Lung (tissue), 12 donors: Measurements from ENCODE around the gene ONECUT3. TPM values are rescaled to one million over a fixed set of nuclear protein-coding genes. Genes with fewer than 3 reads are reported as not detected.
A peak's percentile ranks its signal among the peaks of the same experiment; 100 is the strongest.

Experiments
- ATAC-seq: fragments of 200-7000 bp; cut with Tn5 transposase; one replicate; pipeline ENCODE4 v1.9.1; 2020; ENCODE audit warnings: moderate number of reproducible peaks; ENCODE audit not compliant: insufficient read depth, low FRiP score
- DNase-seq, 3 donors: peaks; one replicate each; pipeline ENCODE4 v3.0.0-alpha.2; 2013 to 2017
- H3K27ac ChIP-seq, 2 donors: one replicate each; pipeline ENCODE4 v1.5.1; 2013; ENCODE audit warnings: mild to moderate bottlenecking in 2 of 2, moderate library complexity in 2 of 2, control low read depth in 1 of 2, inconsistent platforms in 1 of 2, low read depth in 1 of 2, low read length in 1 of 2
- H3K27me3 ChIP-seq, 3 donors: one replicate each; pipeline ENCODE4 v1.5.1; 2013; ENCODE audit warnings: low read length in 2 of 3; ENCODE audit not compliant: control insufficient read depth in 3 of 3, insufficient read depth in 3 of 3
- H3K36me3 ChIP-seq, 4 donors: one replicate each; pipeline ENCODE4 v1.5.1; 2013; ENCODE audit warnings: low read length in 4 of 4, mild to moderate bottlenecking in 1 of 4, moderate library complexity in 1 of 4; ENCODE audit not compliant: control insufficient read depth in 4 of 4, insufficient read depth in 4 of 4
- H3K4me1 ChIP-seq, 5 donors: one replicate each; pipeline ENCODE4 v1.5.1; 2013; ENCODE audit warnings: low read length in 5 of 5, mild to moderate bottlenecking in 2 of 5, moderate library complexity in 1 of 5; ENCODE audit not compliant: control insufficient read depth in 5 of 5, insufficient read depth in 5 of 5
- H3K4me3 ChIP-seq: one replicate; pipeline ENCODE4 v1.5.1; 2013; ENCODE audit warnings: mild to moderate bottlenecking, control low read depth, moderate library complexity
- H3K9ac ChIP-seq, 2 donors: one replicate each; pipeline ENCODE4 v1.5.1; 2013; ENCODE audit warnings: low read length in 2 of 2, control low read depth in 1 of 2; ENCODE audit not compliant: insufficient read depth in 1 of 2
- H3K9me3 ChIP-seq, 4 donors: one replicate each; pipeline ENCODE4 v1.5.1; 2013; ENCODE audit warnings: low read length in 3 of 4, mild to moderate bottlenecking in 1 of 4, moderate library complexity in 1 of 4; ENCODE audit not compliant: control insufficient read depth in 4 of 4, insufficient read depth in 3 of 4
- WGBS, 2 donors: extraction: QIAGEN DNeasy Blood & Tissue Kit; methylation state at CpG; one replicate each; pipeline ENCODE4 v1.1.7; 2013; 5-methylcytosine and 5-hydroxymethylcytosine counted together
- polyA plus RNA-seq, 2 donors: library from polyadenylated mRNA; stranded (reverse); fragments of 200-250 nt; gene quantifications; one replicate each; pipeline ENCODE4 v1.2.1, GENCODE V29; 2013
- total RNA-seq, 2 donors: library from RNA; depleted of rRNA in 1 of 2; stranded (reverse); fragments of >200 nt in 1 of 2; gene quantifications; one replicate each; pipeline ENCODE4 v1.2.1, GENCODE V29; 2014 to 2021
- TF ChIP-seq, protein P1 (sequence below): IDR thresholded peaks from 2 replicates; pipeline ENCODE4 v1.5.1; 2012; ENCODE audit warnings: mild to moderate bottlenecking; ENCODE audit errors: control extremely low read depth, extremely low read depth
- donor health status: control.
- donor health status: control.
- donor health status: Bipolar disorder and iron deficiency.
- donor health status: healthy.
- donor health status: DM: yes; HTN: yes; CAD: no.

Gene ONECUT3
- total and polyA plus RNA-seq, 4 donors = not detected

DNA sequence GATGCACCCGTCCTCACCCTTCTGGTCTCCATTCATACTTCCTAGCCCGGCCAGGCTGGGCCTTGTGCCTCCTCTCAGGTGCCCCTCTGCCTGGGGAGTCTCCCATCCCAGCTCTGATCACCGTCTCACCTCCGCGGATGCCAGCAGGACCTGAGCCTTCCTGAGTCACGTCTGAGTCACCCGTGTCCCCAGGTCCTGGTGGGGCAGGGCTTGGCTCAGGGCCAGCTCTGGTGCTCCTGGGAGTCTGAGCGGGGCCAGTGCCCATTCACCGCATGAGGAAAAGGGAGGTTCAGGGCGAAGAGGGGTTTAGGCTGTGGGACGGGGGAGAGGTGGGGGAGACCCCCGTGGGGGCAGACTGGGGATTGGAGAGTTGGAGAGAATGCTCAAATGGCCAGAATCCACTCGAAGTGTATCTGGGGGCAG is 58.2 kb downstream of the ONECUT3 start:
- ATAC-seq (no peak), DNase-seq (no peak)
- Histone ChIP-seq H3K27ac (no peak overlapping the region), H3K4me3 (no peak overlapping the region), H3K4me1 (peaks cover 0 to 8% (median 3%) of the 10 kb centered on the region in 5 donors), H3K36me3 (peaks cover 0 to 19% (median 3%) of the 10 kb centered on the region in 4 donors), H3K9ac (no peak overlapping the region), H3K9me3 (no peaks in the 10 kb centered on the region), H3K27me3 (no peaks in the 10 kb centered on the region)
- WGBS, 2 donors = 22 to 35% methylated on average over 13 of the region's 13 CpGs
- TF ChIP-seq, protein P1, sequence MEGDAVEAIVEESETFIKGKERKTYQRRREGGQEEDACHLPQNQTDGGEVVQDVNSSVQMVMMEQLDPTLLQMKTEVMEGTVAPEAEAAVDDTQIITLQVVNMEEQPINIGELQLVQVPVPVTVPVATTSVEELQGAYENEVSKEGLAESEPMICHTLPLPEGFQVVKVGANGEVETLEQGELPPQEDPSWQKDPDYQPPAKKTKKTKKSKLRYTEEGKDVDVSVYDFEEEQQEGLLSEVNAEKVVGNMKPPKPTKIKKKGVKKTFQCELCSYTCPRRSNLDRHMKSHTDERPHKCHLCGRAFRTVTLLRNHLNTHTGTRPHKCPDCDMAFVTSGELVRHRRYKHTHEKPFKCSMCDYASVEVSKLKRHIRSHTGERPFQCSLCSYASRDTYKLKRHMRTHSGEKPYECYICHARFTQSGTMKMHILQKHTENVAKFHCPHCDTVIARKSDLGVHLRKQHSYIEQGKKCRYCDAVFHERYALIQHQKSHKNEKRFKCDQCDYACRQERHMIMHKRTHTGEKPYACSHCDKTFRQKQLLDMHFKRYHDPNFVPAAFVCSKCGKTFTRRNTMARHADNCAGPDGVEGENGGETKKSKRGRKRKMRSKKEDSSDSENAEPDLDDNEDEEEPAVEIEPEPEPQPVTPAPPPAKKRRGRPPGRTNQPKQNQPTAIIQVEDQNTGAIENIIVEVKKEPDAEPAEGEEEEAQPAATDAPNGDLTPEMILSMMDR = no peak

DNA sequence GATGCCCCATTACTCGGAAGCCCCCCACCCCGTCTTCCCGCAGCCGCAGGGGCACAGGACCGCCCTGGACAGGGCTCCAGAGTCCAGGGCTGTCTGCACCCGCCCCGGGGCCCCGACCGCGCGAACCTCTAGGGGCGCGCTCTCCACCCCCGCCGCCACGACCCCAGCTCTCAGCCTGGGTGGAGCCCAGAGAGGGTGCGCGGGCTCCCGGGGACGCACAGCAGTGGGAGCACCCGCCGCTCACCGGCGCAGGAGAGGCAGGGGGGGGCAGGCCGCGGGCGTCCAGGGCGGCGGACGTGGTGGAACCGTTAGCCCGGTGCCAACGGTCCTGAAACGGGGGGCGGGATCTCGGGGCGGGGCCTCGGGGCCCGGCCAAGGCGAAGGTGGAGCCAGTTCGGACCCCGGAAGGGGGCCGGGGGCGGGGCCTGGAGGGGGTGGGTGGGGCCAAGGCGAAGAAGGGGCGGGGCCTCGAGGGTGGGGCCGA is 58.7 kb downstream of the ONECUT3 start, which contains the start of gene ATP8B3:
Gene ATP8B3, minus strand, starts transcription at position 335 of the 484 bp plus-strand sequence. CDS start 540 bp downstream, outside the sequence.
- Histone ChIP-seq H3K4me3 (peak within 1 kb of the TSS; percentile 1), H3K4me1 (peaks cover 0 to 8% (median 3%) of the 10 kb centered on the region in 5 donors), H3K9ac (no peak within 1 kb of the TSS), H3K27me3 (no peaks in the 10 kb centered on the region), H3K27ac (peak within 1 kb of the TSS in 1 of 2 donors; percentile 43), H3K36me3 (peaks cover 0 to 24% (median 6%) of the 10 kb centered on the region in 4 donors), H3K9me3 (no peaks in the 10 kb centered on the region)
- no peak for DNase-seq
- TF ChIP-seq, protein P1 = no peak
- no peak for ATAC-seq
- 1 to 2% methylated on average over 18 to 48 of the region's 48 CpGs for WGBS, 2 donors

DNA sequence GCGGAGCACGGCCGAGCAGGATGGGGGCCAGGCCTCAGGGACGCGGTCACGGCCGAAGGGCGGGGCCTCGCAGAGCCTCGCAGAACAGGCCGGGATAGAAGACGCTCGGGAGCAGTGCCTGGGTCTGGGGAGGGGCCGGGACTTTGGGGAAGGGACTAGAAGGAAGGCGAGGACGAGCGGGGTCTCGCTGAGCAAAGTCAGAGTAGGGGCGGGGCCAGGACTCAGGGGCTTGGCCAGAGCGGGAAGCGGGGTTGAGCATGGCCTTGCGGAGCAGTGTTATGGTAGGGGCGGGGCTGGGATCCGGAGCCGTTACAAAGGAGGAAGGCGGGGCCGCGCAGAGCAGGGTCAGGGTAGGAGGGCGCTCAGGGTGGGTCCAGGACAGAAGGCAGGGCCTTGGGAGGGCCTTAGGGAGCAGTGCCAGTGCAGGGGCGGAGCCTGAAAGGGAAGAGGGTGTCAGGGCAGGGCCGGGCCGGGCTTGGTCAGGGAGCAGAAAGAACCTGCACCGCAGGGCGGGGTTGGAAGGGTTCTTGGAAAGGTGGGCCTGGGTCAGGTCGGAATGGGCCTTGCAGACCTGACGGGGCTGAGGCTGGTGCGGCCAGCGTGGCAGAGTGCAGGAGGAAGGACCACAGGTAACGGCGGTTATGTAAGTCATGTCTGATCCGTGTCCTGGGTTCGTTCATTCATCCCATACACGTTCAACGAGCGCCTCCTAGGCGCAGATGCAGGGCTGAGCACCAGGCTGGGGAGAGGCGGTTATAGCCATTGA is 59.3 kb downstream of the ONECUT3 start:
- TF ChIP-seq, protein P1 = no peak
- Histone ChIP-seq H3K27ac (peak overlapping the region in 1 of 2 donors; percentile 43), H3K36me3 (peaks cover 0 to 30% (median 6%) of the 10 kb centered on the region in 4 donors), H3K9me3 (no peaks in the 10 kb centered on the region), H3K4me3 (peak overlapping the region; percentile 1), H3K4me1 (peaks cover 0 to 8% (median 3%) of the 10 kb centered on the region in 5 donors), H3K9ac (no peak overlapping the region), H3K27me3 (no peaks in the 10 kb centered on the region)
- 0 to 1% methylated on average over 41 to 47 of the region's 47 CpGs for WGBS, 2 donors
- DNase-seq (peak; percentile 91 to 93 (median 92)), ATAC-seq (peak; percentile 89)
